H1 (cell line): ENCODE results near the gene CDK8.
"Not testable (repeated sequence)": the region's sequence is repeated elsewhere in the genome, so short reads cannot be mapped to it uniquely, and the experiment has no call there.

Source experiments
- CEBPB ChIP-seq: IDR thresholded peaks from 2 replicates; pipeline ENCODE4 v1.6.1; 2012; ENCODE audit warnings: low read depth, low read length
- POLR2A ChIP-seq, 2 experiments: IDR thresholded peaks; 1 replicate in 1 of 2; 2 replicates in 1 of 2; pipeline ENCODE4 v1.6.1; 2011; ENCODE audit warnings: low read depth in 2 of 2, low read length in 2 of 2, mild to moderate bottlenecking in 2 of 2; ENCODE audit errors: control extremely low read depth in 1 of 2
- RXRA ChIP-seq: IDR thresholded peaks from 2 replicates; pipeline ENCODE4 v1.6.1; 2011; ENCODE audit warnings: low read depth, mild to moderate bottlenecking, low read length, moderate library complexity; ENCODE audit not compliant: insufficient read depth
- SIRT6 ChIP-seq: IDR thresholded peaks from one replicate; pipeline ENCODE4 v1.7.1; 2012; ENCODE audit warnings: low read length, inconsistent platforms
- SUZ12 ChIP-seq: fragments of 200-600 bp; sonication (generic); IDR thresholded peaks from 2 replicates; pipeline ENCODE4 v1.6.1; 2012; ENCODE audit warnings: mild to moderate bottlenecking, inconsistent platforms, low read length, moderate library complexity, mixed read lengths
- ZNF274 ChIP-seq: IDR thresholded peaks from 2 replicates; pipeline ENCODE4 v1.7.0; 2012; ENCODE audit warnings: low read length, borderline replicate concordance; ENCODE audit errors: extremely low read depth
- TF ChIP-seq, protein P1 (sequence below), 3 experiments: IDR thresholded peaks; 1 replicate in 2 of 3; 2 replicates in 1 of 3; pipeline versions ENCODE4 v1.5.1 to v1.6.1; 2011; ENCODE audit warnings: low read length in 3 of 3, mild to moderate bottlenecking in 3 of 3, inconsistent platforms in 2 of 3, low read depth in 1 of 3, moderate library complexity in 1 of 3; ENCODE audit not compliant: insufficient read depth in 1 of 3; ENCODE audit errors: control extremely low read depth in 1 of 3
- TF ChIP-seq, protein P2 (sequence below): IDR thresholded peaks from 2 replicates; pipeline ENCODE4 v1.6.1; 2012; ENCODE audit warnings: inconsistent platforms

DNA sequence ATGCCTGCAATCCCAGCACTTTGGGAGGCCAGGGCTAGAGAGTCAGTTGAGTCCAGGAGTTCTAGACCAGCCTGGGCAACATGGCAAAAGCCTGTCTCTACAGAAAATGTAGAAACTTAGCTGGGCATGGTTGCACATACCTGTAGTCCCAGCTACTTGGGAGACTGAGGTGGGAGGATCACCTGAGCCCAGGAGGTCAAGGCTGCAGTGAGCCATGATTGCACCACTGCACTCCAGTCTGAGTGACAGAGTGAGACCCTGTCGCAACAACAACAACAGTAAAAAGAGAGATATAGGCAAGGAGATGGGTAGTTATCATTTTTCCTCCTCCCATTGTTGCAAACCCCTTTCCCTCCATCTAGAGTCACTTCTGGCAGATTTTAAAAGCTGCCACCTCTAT lies 62.2 kb downstream of the CDK8 start:
- TF ChIP-seq SIRT6; ZNF274; CEBPB; POLR2A (IDR thresholded peaks at IDR 0.05; ENCODE audit: control extremely low read depth in 1 of 2, low read depth in 2 of 2, low read length in 2 of 2); SUZ12; RXRA: not testable (repeated sequence)
- TF ChIP-seq, protein P1, sequence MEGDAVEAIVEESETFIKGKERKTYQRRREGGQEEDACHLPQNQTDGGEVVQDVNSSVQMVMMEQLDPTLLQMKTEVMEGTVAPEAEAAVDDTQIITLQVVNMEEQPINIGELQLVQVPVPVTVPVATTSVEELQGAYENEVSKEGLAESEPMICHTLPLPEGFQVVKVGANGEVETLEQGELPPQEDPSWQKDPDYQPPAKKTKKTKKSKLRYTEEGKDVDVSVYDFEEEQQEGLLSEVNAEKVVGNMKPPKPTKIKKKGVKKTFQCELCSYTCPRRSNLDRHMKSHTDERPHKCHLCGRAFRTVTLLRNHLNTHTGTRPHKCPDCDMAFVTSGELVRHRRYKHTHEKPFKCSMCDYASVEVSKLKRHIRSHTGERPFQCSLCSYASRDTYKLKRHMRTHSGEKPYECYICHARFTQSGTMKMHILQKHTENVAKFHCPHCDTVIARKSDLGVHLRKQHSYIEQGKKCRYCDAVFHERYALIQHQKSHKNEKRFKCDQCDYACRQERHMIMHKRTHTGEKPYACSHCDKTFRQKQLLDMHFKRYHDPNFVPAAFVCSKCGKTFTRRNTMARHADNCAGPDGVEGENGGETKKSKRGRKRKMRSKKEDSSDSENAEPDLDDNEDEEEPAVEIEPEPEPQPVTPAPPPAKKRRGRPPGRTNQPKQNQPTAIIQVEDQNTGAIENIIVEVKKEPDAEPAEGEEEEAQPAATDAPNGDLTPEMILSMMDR (IDR thresholded peaks at IDR 0.05; ENCODE audit: control extremely low read depth in 1 of 3, insufficient read depth in 1 of 3, low read depth in 1 of 3, low read length in 3 of 3), result not testable (repeated sequence)
- TF ChIP-seq, protein P2, sequence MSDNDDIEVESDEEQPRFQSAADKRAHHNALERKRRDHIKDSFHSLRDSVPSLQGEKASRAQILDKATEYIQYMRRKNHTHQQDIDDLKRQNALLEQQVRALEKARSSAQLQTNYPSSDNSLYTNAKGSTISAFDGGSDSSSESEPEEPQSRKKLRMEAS, result not testable (repeated sequence)
